Measurements from ENCODE around the gene SH3BP5L. TPM values are rescaled to one million over a fixed set of nuclear protein-coding genes. Genes with fewer than 3 reads are reported as not detected.

Gene SH3BP5L
- total and polyA plus RNA-seq, 8 donors = 9.6 to 20.0 (median 13.8) TPM

DNA sequence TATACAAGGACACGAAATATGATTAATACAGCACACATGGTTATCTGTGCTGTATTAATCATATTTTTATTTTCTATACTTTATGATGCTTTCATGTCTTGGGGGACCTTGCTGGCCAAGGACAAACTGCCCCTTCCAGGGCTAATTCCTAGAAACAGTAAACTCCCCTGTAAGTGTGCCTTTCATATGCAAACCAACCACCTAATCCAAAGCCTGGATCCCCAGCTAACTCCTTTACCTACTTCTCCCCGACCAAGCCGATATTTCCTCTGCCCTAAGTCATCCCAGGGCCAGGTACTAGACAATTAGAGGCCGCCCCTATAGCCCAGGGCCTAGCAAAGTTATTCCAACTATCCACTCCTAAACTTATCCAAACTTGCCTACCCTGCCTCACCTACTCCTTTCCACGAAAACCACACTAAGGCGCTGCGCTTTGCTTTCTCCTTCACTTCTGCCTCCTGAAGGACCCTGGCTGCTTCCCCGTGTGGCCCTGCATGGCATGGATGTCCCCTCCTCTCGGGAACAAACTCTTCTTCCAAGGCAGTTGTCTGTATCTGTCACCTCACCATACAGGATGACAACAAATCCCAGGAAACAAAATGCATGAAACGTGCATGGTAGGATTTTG is 10.2 kb downstream of the SH3BP5L start:
- Histone ChIP-seq H3K9me3 (no peaks in the 10 kb centered on the region), H3K36me3 (peaks cover 42 to 90% (median 84%) of the 10 kb centered on the region in 4 donors), H3K27me3 (no peaks in the 10 kb centered on the region), H3K4me3 (no peak overlapping the region), H3K4me1 (peaks cover 12 to 46% (median 31%) of the 10 kb centered on the region in 4 donors), H3K27ac (no peak overlapping the region)
- WGBS, 5 donors = 90 to 94% (median 92%) methylated on average over 10 of the region's 10 CpGs
- intact Hi-C loops (cut with DNase I; ENCODE audit: low total_unique reads) = no loop called here
- TF ChIP-seq POLR2AphosphoS5 (IDR thresholded peaks at IDR 0.05) (no peak), EP300 (IDR thresholded peaks at IDR 0.05) (no peak), POLR2A (IDR thresholded peaks at IDR 0.05) (no peak)
- TF ChIP-seq, protein P1, sequence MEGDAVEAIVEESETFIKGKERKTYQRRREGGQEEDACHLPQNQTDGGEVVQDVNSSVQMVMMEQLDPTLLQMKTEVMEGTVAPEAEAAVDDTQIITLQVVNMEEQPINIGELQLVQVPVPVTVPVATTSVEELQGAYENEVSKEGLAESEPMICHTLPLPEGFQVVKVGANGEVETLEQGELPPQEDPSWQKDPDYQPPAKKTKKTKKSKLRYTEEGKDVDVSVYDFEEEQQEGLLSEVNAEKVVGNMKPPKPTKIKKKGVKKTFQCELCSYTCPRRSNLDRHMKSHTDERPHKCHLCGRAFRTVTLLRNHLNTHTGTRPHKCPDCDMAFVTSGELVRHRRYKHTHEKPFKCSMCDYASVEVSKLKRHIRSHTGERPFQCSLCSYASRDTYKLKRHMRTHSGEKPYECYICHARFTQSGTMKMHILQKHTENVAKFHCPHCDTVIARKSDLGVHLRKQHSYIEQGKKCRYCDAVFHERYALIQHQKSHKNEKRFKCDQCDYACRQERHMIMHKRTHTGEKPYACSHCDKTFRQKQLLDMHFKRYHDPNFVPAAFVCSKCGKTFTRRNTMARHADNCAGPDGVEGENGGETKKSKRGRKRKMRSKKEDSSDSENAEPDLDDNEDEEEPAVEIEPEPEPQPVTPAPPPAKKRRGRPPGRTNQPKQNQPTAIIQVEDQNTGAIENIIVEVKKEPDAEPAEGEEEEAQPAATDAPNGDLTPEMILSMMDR (IDR thresholded peaks at IDR 0.05) = no peak
- DNase-seq = no peak

DNA sequence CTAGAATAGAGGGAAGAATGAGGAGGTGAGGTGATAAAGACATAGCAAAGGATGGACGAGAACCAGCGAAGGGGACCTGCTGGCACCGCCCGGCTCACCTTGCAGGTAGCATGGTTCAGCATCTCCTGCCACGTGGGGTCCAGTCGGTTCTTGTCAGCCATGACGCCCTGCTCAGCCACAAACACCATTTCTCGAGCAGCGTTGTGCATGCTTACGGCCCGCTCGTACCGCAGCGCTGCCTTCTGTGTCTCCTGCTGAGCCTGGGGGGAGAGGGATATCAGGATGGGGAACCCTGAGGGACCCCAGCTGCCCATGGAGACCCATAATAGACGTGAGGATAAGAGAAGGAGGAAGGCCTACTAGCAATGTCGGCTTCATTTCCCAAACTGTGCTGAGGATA is 11.4 kb downstream of the SH3BP5L start:
- Histone ChIP-seq H3K27me3 (no peaks in the 10 kb centered on the region), H3K4me1 (peaks cover 8 to 43% (median 27%) of the 10 kb centered on the region in 4 donors), H3K36me3 (peaks cover 37 to 83% (median 77%) of the 10 kb centered on the region in 4 donors), H3K27ac (no peak overlapping the region), H3K4me3 (no peak overlapping the region), H3K9me3 (no peaks in the 10 kb centered on the region)
- WGBS, 5 donors = 90 to 96% (median 93%) methylated on average over 16 of the region's 16 CpGs
- TF ChIP-seq POLR2AphosphoS5 (IDR thresholded peaks at IDR 0.05) = no peak
- no peak for TF ChIP-seq EP300 (IDR thresholded peaks at IDR 0.05)
- no peak for TF ChIP-seq POLR2A (IDR thresholded peaks at IDR 0.05)
- TF ChIP-seq, protein P1 (IDR thresholded peaks at IDR 0.05) = no peak
- intact Hi-C loops (cut with DNase I; ENCODE audit: low total_unique reads) = no loop called here
- no peak for DNase-seq

DNA sequence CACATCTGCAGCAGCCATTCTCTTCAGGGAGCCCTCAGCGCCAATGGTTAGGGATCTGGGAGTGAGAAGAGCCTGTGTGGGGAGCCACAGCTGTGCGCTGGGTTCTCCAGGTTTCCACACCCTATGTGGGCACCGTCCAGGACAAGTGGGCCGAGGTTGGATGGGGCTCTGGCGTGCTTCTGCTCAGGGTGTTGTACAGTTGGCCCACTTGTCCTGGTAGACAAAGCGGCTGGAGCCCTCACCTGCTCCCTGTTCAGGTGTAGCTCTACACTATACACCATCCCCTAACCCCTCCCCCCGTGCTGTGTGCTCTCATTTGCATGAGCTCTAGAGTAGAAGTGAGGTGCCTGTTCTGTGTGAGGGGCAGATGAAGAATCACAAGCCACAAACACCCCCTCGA is 12.2 kb downstream of the SH3BP5L start:
- Histone ChIP-seq H3K27ac (no peak overlapping the region), H3K4me3 (no peak overlapping the region), H3K9me3 (no peaks in the 10 kb centered on the region), H3K4me1 (peaks cover 8 to 35% (median 20%) of the 10 kb centered on the region in 4 donors), H3K27me3 (no peaks in the 10 kb centered on the region), H3K36me3 (peaks cover 37 to 75% (median 72%) of the 10 kb centered on the region in 4 donors)
- 92 to 97% (median 93%) methylated on average over 3 to 8 of the region's 8 CpGs for WGBS, 5 donors
- intact Hi-C loops (cut with DNase I; ENCODE audit: low total_unique reads) = no loop called here
- TF ChIP-seq, protein P1 (IDR thresholded peaks at IDR 0.05) = no peak
- TF ChIP-seq POLR2AphosphoS5 (IDR thresholded peaks at IDR 0.05) = no peak
- no peak for TF ChIP-seq POLR2A (IDR thresholded peaks at IDR 0.05)
- no peak for TF ChIP-seq EP300 (IDR thresholded peaks at IDR 0.05)
- DNase-seq = no peak

DNA sequence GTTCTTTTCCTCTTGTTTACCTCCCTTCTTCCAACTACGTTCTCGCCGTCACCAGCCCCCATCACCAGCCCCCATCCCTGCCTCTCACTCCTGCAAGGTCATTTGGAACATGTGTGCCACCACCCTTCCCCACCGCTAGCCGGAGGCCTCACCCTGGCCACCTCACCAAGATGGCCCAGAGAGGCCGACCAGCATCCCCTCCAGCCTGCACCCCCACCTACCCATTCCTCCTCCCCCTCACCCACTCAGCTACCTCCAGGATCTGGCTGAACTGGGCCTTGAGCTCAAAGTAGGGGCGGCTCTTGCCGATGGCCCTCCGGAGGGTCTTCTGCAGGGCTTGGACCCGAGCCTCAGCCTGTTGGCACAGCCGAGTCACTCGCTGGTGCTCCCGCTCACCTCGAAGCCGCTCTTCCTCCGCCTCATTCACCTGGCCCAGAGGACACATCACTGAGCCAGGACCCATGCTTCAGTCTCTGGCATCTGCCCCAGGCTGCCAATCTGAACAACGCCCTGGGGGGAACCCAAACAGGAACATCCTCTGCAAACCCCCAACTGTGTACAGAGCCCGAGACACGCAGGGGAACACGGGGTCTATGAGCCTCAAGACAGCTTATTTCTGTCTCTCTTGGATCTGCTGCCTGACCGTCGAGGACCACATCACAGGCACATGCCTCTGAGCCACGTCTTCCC is 12.8 kb downstream of the SH3BP5L start:
- Histone ChIP-seq H3K9me3 (no peaks in the 10 kb centered on the region), H3K27ac (no peak overlapping the region), H3K4me3 (no peak overlapping the region), H3K36me3 (peaks cover 37 to 71% (median 66%) of the 10 kb centered on the region in 4 donors), H3K4me1 (peaks cover 8 to 28% (median 17%) of the 10 kb centered on the region in 4 donors), H3K27me3 (no peaks in the 10 kb centered on the region)
- WGBS, 5 donors = 95 to 96% (median 96%) methylated on average over 22 to 23 of the region's 23 CpGs
- DNase-seq = no peak
- no peak for TF ChIP-seq POLR2AphosphoS5 (IDR thresholded peaks at IDR 0.05)
- no peak for TF ChIP-seq EP300 (IDR thresholded peaks at IDR 0.05)
- TF ChIP-seq, protein P1 (IDR thresholded peaks at IDR 0.05) = no peak
- TF ChIP-seq POLR2A (IDR thresholded peaks at IDR 0.05) = no peak
- intact Hi-C loops (cut with DNase I; ENCODE audit: low total_unique reads) = no loop called here

Data from stomach (tissue), 9 donors.